Measurements from ENCODE around the gene EME1. TPM values are rescaled to one million over a fixed set of nuclear protein-coding genes. Genes with fewer than 3 reads are reported as not detected.

The EME1 gene
- total RNA-seq, 2 experiments from 2014 or later: 0.36 to 0.92 TPM

- peaks cover 2% of the 10 kb centered on the region for H3K9me3 Mint-ChIP-seq
- Histone ChIP-seq H3K27me3 (ENCODE audit: control insufficient read depth in 1 of 2, insufficient read depth in 2 of 2, low read length in 2 of 2) (no peaks in the 10 kb centered on the region), H3K4me1 (ENCODE audit: insufficient read depth, low read length) (peaks cover 26% of the 10 kb centered on the region), H3K9me3 (ENCODE audit: control insufficient read depth in 1 of 2, insufficient read depth in 1 of 2, low read length in 2 of 2) (peaks cover 4% of the 10 kb centered on the region in 2 experiments), H3K4me3 (ENCODE audit: low read length) (peak overlapping the region; percentile 33), H3K27ac (ENCODE audit: low read depth in 1 of 2, low read length in 2 of 2) (peak overlapping the region; percentile 35 to 71), H3K36me3 (ENCODE audit: insufficient read depth, low read length) (no peaks in the 10 kb centered on the region)
- H3K36me3 Mint-ChIP-seq (ENCODE audit: low read depth): peaks cover 5% of the 10 kb centered on the region
- peaks cover 29% of the 10 kb centered on the region for H3K4me1 Mint-ChIP-seq (ENCODE audit: low read depth)
- ChIA-PET CTCF (interaction anchor here (1.1 to 2.1 kb wide), 2 partner anchors 24 to 29 kb away, joined by 4 to 14 read pairs; partner anchors contain the start of gene LRRC59), POLR2A (interaction anchor here (0.6 to 2.7 kb wide), 2 partner anchors 24 to 59 kb away, joined by 3 to 16 read pairs; partner anchors contain the start of gene LRRC59)
- peak overlapping the region; percentile 91 for H3K27ac Mint-ChIP-seq
- no peaks in the 10 kb centered on the region for H3K27me3 Mint-ChIP-seq
- ATAC-seq (ENCODE audit: poor library complexity) (peak; percentile 39), DNase-seq (peak in 3 of 14 experiments; percentile 35 to 49 (median 35))
- intact Hi-C loops (cut with DNase I, micrococcal nuclease): loop anchor here in 1 of 2 experiments (5.0 kb wide), 1 partner anchor 136 kb away; no protein-coding TSS in a partner anchor
- TF ChIP-seq CTCF (IDR thresholded peaks at IDR 0.05): no peak
- H3K4me3 Mint-ChIP-seq: peak overlapping the region; percentile 85
These were observed 48.5 kb downstream of the EME1 start for GRCh38 chr17:50421308-50422051.

- H3K4me3 ChIP-seq (ENCODE audit: low read length): no peak overlapping the region
- Mint-ChIP-seq H3K27ac (peak overlapping the region; percentile 12), H3K4me1 (ENCODE audit: low read depth) (peaks cover 42% of the 10 kb centered on the region), H3K9me3 (peaks cover 2% of the 10 kb centered on the region), H3K27me3 (no peaks in the 10 kb centered on the region), H3K4me3 (no peak overlapping the region), H3K36me3 (ENCODE audit: low read depth) (peaks cover 5% of the 10 kb centered on the region)
- no peak for TF ChIP-seq CTCF (IDR thresholded peaks at IDR 0.05)
- H3K4me1 ChIP-seq (ENCODE audit: insufficient read depth, low read length): peaks cover 39% of the 10 kb centered on the region
- ATAC-seq (ENCODE audit: poor library complexity) (no peak), DNase-seq (no peak)
- no peaks in the 10 kb centered on the region for H3K36me3 ChIP-seq (ENCODE audit: insufficient read depth, low read length)
- ChIA-PET POLR2A (no interaction called here), CTCF (no interaction called here)
- peaks cover 4% of the 10 kb centered on the region in 2 experiments for H3K9me3 ChIP-seq (ENCODE audit: control insufficient read depth in 1 of 2, insufficient read depth in 1 of 2, low read length in 2 of 2)
- H3K27me3 ChIP-seq (ENCODE audit: control insufficient read depth in 1 of 2, insufficient read depth in 2 of 2, low read length in 2 of 2): no peaks in the 10 kb centered on the region
- intact Hi-C loops (cut with DNase I, micrococcal nuclease): loop anchor here in 1 of 2 experiments (5.0 kb wide), 1 partner anchor 135 kb away; no protein-coding TSS in a partner anchor
- H3K27ac ChIP-seq (ENCODE audit: low read depth in 1 of 2, low read length in 2 of 2): no peak overlapping the region
These were observed 49.7 kb downstream of the EME1 start for GRCh38 chr17:50422738-50423137.

GRCh38 chr17:50423553-50424159, 50.6 kb downstream of the EME1 start:
- H3K27ac ChIP-seq (ENCODE audit: low read depth in 1 of 2, low read length in 2 of 2): no peak overlapping the region
- no peaks in the 10 kb centered on the region for H3K36me3 ChIP-seq (ENCODE audit: insufficient read depth, low read length)
- H3K27ac Mint-ChIP-seq: no peak overlapping the region
- peaks cover 45% of the 10 kb centered on the region for H3K4me1 Mint-ChIP-seq (ENCODE audit: low read depth)
- ChIA-PET POLR2A (no interaction called here), CTCF (no interaction called here)
- no peaks in the 10 kb centered on the region for H3K27me3 ChIP-seq (ENCODE audit: control insufficient read depth in 1 of 2, insufficient read depth in 2 of 2, low read length in 2 of 2)
- peaks cover 5% of the 10 kb centered on the region for H3K36me3 Mint-ChIP-seq (ENCODE audit: low read depth)
- DNase-seq (peak in 2 of 14 experiments; percentile 46 to 53), ATAC-seq (ENCODE audit: poor library complexity) (no peak)
- H3K4me3 ChIP-seq (ENCODE audit: low read length): no peak overlapping the region
- no peak for TF ChIP-seq CTCF (IDR thresholded peaks at IDR 0.05)
- intact Hi-C loops (cut with DNase I, micrococcal nuclease): loop anchor here in 1 of 2 experiments (2.0 to 5.0 kb wide), 2 partner anchors 25 to 134 kb away; no protein-coding TSS in a partner anchor
- H3K9me3 Mint-ChIP-seq: peaks cover 2% of the 10 kb centered on the region
- no peaks in the 10 kb centered on the region for H3K27me3 Mint-ChIP-seq
- H3K4me3 Mint-ChIP-seq: peak overlapping the region; percentile 43
- H3K9me3 ChIP-seq (ENCODE audit: control insufficient read depth in 1 of 2, insufficient read depth in 1 of 2, low read length in 2 of 2): peaks cover 4% of the 10 kb centered on the region in 2 experiments
- peaks cover 42% of the 10 kb centered on the region for H3K4me1 ChIP-seq (ENCODE audit: insufficient read depth, low read length)

All from CD4-positive, alpha-beta T cell (primary cell).